Superior temporal gyrus (tissue), 1 donor: ENCODE measurements around the gene SCUBE1.
"Not testable (repeated sequence)": the region's sequence is repeated elsewhere in the genome, so short reads cannot be mapped to it uniquely, and the experiment has no call there.

Source experiments
- DNase-seq: peaks from one replicate; pipeline ENCODE4 v3.0.0-alpha.2; 2016; ENCODE audit errors: extremely low spot score

The SCUBE1 gene

GRCh38 chr22:43301866-43302265, 41.3 kb downstream of the SCUBE1 start:
- DNase-seq = no peak

- no peak for DNase-seq
These were observed 42.1 kb downstream of the SCUBE1 start for GRCh38 chr22:43300891-43301676.

GRCh38 chr22:43299736-43300135, 43.4 kb downstream of the SCUBE1 start:
- DNase-seq = no peak

- no peak for DNase-seq
These were observed 44.9 kb downstream of the SCUBE1 start for GRCh38 chr22:43298062-43298801.

- DNase-seq = no peak
These were observed 45.7 kb downstream of the SCUBE1 start for GRCh38 chr22:43297270-43298061.

- DNase-seq = no peak
These were observed 46.8 kb downstream of the SCUBE1 start for GRCh38 chr22:43296276-43296902.

- no peak for DNase-seq
These were observed 47.5 kb downstream of the SCUBE1 start for GRCh38 chr22:43295660-43296059.

GRCh38 chr22:43295173-43295572, 48.0 kb downstream of the SCUBE1 start:
- DNase-seq = no peak

- DNase-seq = no peak
These were observed 49.3 kb downstream of the SCUBE1 start for GRCh38 chr22:43293655-43294392.

GRCh38 chr22:43293259-43293654, 49.9 kb downstream of the SCUBE1 start:
- no peak for DNase-seq

- DNase-seq = no peak
These were observed 50.5 kb downstream of the SCUBE1 start for GRCh38 chr22:43292630-43293018.

GRCh38 chr22:43291381-43291780, 51.8 kb downstream of the SCUBE1 start:
- DNase-seq = no peak

- no peak for DNase-seq
These were observed 53.0 kb downstream of the SCUBE1 start for GRCh38 chr22:43289976-43290721.

GRCh38 chr22:43289531-43289963, 53.6 kb downstream of the SCUBE1 start:
- no peak for DNase-seq

- DNase-seq = no peak
These were observed 54.3 kb downstream of the SCUBE1 start for GRCh38 chr22:43288807-43289420.

- no peak for DNase-seq
These were observed 54.8 kb downstream of the SCUBE1 start for GRCh38 chr22:43288378-43288777.

- DNase-seq = no peak
These were observed 55.7 kb downstream of the SCUBE1 start for GRCh38 chr22:43287441-43287840.

GRCh38 chr22:43281394-43281793, 61.8 kb downstream of the SCUBE1 start:
- no peak for DNase-seq

GRCh38 chr22:43280523-43280886, 62.7 kb downstream of the SCUBE1 start:
- not testable (repeated sequence) for DNase-seq
